HepG2 (cell line): ENCODE results near the gene ANKLE1. TPM values are rescaled to one million over a fixed set of nuclear protein-coding genes. Genes with fewer than 3 reads are reported as not detected.

ENCODE experiments used
- CBFB ChIP-seq: sonication (generic); formaldehyde crosslinking; IDR thresholded peaks from 2 replicates; pipeline ENCODE4 v1.4.0; 2020; ENCODE audit warnings: missing genetic modification reagents
- CHCHD3 ChIP-seq: sonication (generic); formaldehyde crosslinking; IDR thresholded peaks from 2 replicates; pipeline ENCODE4 v1.8.0; 2022; ENCODE audit warnings: mild to moderate bottlenecking, missing genetic modification reagents, moderate library complexity
- CHD2 ChIP-seq: IDR thresholded peaks from 2 replicates; pipeline ENCODE4 v1.6.1; 2011; ENCODE audit warnings: low read depth, low read length, improper control_type of control experiment
- HNF4A ChIP-seq: sonication (generic); formaldehyde crosslinking; IDR thresholded peaks from 2 replicates; pipeline ENCODE4 v1.4.0; 2020; ENCODE audit warnings: missing genetic modification reagents
- IKZF5 ChIP-seq: IDR thresholded peaks from 2 replicates; pipeline ENCODE4 v1.6.1; 2018; ENCODE audit warnings: missing genetic modification reagents, mild to moderate bottlenecking, missing compliant biosample characterization
- KAT7 ChIP-seq: IDR thresholded peaks from 2 replicates; pipeline ENCODE4 v1.6.1; 2018; ENCODE audit warnings: borderline replicate concordance, missing compliant biosample characterization
- MED1 ChIP-seq: sonication (generic); formaldehyde crosslinking; IDR thresholded peaks from 2 replicates; pipeline ENCODE4 v1.4.0; 2020; ENCODE audit warnings: missing genetic modification reagents
- NR2F1 ChIP-seq, 2 experiments: fragments of 450-650 bp in 1 of 2; formaldehyde crosslinking in 1 of 2; IDR thresholded peaks; 2 replicates each; pipeline versions ENCODE4 v1.5.0 to v1.6.1; 2016 to 2020; ENCODE audit warnings: mild to moderate bottlenecking in 1 of 2, missing compliant biosample characterization in 1 of 2, missing genetic modification reagents in 1 of 2, moderate library complexity in 1 of 2
- SETDB1 ChIP-seq: sonication (generic); formaldehyde crosslinking; IDR thresholded peaks from 2 replicates; pipeline ENCODE4 v1.5.1; 2020; ENCODE audit warnings: missing genetic modification reagents, mild to moderate bottlenecking, borderline replicate concordance
- SIX4 ChIP-seq: sonication (generic); formaldehyde crosslinking; IDR thresholded peaks from 2 replicates; pipeline ENCODE4 v1.4.0; 2020; ENCODE audit warnings: missing genetic modification reagents
- SOX6 ChIP-seq, 2 experiments: fragments of 450-650 bp in 1 of 2; sonication (generic) in 1 of 2; formaldehyde crosslinking in 1 of 2; IDR thresholded peaks; 2 replicates each; pipeline versions ENCODE4 v1.4.0 to v1.6.1; 2017 to 2020; ENCODE audit warnings: antibody characterized with exemption in 1 of 2, mild to moderate bottlenecking in 1 of 2, missing genetic modification reagents in 1 of 2
- ZBTB3 ChIP-seq: sonication (generic); formaldehyde crosslinking; IDR thresholded peaks from 2 replicates; pipeline ENCODE4 v1.4.0; 2020; ENCODE audit warnings: low read depth, mild to moderate bottlenecking, moderate library complexity, missing genetic modification reagents, borderline replicate concordance
- ZMYM2 ChIP-seq: sonication (generic); formaldehyde crosslinking; IDR thresholded peaks from 2 replicates; pipeline ENCODE4 v1.8.0; 2022; ENCODE audit warnings: mild to moderate bottlenecking, missing genetic modification reagents
- ZNF12 ChIP-seq: sonication (generic); formaldehyde crosslinking; IDR thresholded peaks from 2 replicates; pipeline ENCODE4 v1.5.0; 2020; ENCODE audit warnings: missing genetic modification reagents
- ZNF160 ChIP-seq: sonication (generic); formaldehyde crosslinking; IDR thresholded peaks from 2 replicates; pipeline ENCODE4 v1.8.0; 2022; ENCODE audit warnings: mild to moderate bottlenecking, inconsistent platforms, missing genetic modification reagents
- ZNF207 ChIP-seq: fragments of 450-650 bp; IDR thresholded peaks from 2 replicates; pipeline ENCODE4 v1.6.1; 2016; ENCODE audit warnings: antibody characterized with exemption, borderline replicate concordance
- ZNF331 ChIP-seq: sonication (generic); formaldehyde crosslinking; IDR thresholded peaks from 2 replicates; pipeline ENCODE4 v1.4.0; 2020; ENCODE audit warnings: missing genetic modification reagents
- ZNF333 ChIP-seq: sonication (generic); formaldehyde crosslinking; IDR thresholded peaks from 2 replicates; pipeline ENCODE4 v1.4.0; 2020; ENCODE audit warnings: mild to moderate bottlenecking, missing genetic modification reagents, borderline replicate concordance
- ZNF543 ChIP-seq: sonication (generic); formaldehyde crosslinking; IDR thresholded peaks from 2 replicates; pipeline ENCODE4 v1.4.0; 2020; ENCODE audit warnings: mild to moderate bottlenecking, missing genetic modification reagents
- ZNF891 ChIP-seq: sonication (generic); formaldehyde crosslinking; IDR thresholded peaks from 2 replicates; pipeline ENCODE4 v1.5.0; 2020; ENCODE audit warnings: mild to moderate bottlenecking, missing genetic modification reagents
- polyA plus RNA-seq, 8 experiments: library from polyadenylated mRNA; depleted of rRNA in 3 of 8; stranded (reverse) in 7 of 8; unstranded in 1 of 8; fragments of >200 nt; fragmentation: Illumina TruSeq in 4 of 8; extraction: Trizol in 4 of 8; gene quantifications; 2 replicates each; pipeline versions ENCODE4 v1.2.1 to v1.2.3, GENCODE V29; 2011 to 2016; ENCODE audit warnings: low read depth in 4 of 8, missing spikeins in 1 of 8, mixed read lengths in 1 of 8; ENCODE audit not compliant: insufficient read depth in 1 of 8
- total RNA-seq, 5 experiments: library from RNA; depleted of rRNA; stranded (reverse); fragments of >200 nt; fragmentation: Illumina TruSeq; extraction: Trizol; gene quantifications; 2 replicates each; pipeline ENCODE4 v1.2.3, GENCODE V29; 2016; ENCODE audit warnings: low read depth in 1 of 5
- TF ChIP-seq, protein P1 (sequence below): sonication (generic); formaldehyde crosslinking; IDR thresholded peaks from 2 replicates; pipeline ENCODE4 v1.9.0; 2021; ENCODE audit warnings: missing genetic modification reagents, mild to moderate bottlenecking, borderline replicate concordance
- TF ChIP-seq, protein P2 (sequence below): IDR thresholded peaks from 2 replicates; pipeline ENCODE4 v1.6.1; 2016; ENCODE audit warnings: missing compliant biosample characterization, missing genetic modification reagents, borderline replicate concordance
- TF ChIP-seq, protein P3 (sequence below): sonication (generic); formaldehyde crosslinking; IDR thresholded peaks from 2 replicates; pipeline ENCODE4 v1.5.1; 2020; ENCODE audit warnings: missing genetic modification reagents, mild to moderate bottlenecking, borderline replicate concordance

ANKLE1 gene
- total and polyA plus RNA-seq, 2 of the 13 experiments (the other 11 are each of a cell fraction or from before 2014, with no cell fraction given), result 0.69 to 1.5 TPM

DNA sequence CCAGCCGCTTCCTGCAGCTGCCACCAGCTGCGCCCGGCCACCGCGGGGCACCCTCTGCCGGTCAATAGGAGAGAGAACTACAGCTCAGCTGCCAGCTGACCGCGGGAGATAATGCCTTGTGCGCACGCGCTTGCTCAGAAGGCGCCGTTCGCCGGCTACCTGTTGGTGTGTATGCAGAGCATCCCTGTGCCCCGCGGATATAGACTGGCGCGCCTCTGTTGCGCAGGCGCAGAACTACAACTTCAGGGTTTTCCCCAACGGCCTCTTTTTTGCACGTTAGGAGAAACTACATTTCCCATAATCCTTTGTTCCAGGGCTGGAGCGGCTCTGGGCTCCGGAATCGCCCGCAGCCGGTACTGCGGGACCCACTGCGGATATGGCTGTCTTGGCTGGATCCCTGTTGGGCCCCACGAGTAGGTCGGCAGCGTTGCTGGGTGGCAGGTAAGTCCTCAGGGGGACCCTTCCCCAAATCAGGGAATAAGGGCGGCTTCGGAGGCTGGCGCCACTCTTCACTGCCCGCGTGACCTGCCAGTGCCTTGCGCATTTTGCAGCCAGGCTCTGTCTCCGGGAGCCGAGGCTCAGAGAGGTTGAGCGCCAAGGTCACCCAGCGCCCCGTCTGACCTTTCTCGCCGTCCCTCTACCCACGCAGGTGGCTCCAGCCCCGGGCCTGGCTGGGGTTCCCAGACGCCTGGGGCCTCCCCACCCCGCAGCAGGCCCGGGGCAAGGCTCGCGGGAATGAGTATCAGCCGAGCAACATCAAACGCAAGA is 24.0 kb downstream of the ANKLE1 start, which contains the start of gene MRPL34 (continued):
- TF ChIP-seq, protein P1, sequence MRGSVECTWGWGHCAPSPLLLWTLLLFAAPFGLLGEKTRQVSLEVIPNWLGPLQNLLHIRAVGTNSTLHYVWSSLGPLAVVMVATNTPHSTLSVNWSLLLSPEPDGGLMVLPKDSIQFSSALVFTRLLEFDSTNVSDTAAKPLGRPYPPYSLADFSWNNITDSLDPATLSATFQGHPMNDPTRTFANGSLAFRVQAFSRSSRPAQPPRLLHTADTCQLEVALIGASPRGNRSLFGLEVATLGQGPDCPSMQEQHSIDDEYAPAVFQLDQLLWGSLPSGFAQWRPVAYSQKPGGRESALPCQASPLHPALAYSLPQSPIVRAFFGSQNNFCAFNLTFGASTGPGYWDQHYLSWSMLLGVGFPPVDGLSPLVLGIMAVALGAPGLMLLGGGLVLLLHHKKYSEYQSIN (CRISPR knock-in tag), result no peak
- TF ChIP-seq, protein P2, sequence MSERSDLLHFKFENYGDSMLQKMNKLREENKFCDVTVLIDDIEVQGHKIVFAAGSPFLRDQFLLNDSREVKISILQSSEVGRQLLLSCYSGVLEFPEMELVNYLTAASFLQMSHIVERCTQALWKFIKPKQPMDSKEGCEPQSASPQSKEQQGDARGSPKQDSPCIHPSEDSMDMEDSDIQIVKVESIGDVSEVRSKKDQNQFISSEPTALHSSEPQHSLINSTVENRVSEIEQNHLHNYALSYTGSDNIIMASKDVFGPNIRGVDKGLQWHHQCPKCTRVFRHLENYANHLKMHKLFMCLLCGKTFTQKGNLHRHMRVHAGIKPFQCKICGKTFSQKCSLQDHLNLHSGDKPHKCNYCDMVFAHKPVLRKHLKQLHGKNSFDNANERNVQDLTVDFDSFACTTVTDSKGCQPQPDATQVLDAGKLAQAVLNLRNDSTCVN, result no peak; the same call in 1 of the 2 replicates
- TF ChIP-seq CHD2, result peak; percentile 64
- TF ChIP-seq NR2F1 (CRISPR knock-in tag; IDR thresholded peaks at IDR 0.05), result no peak
- TF ChIP-seq ZNF207, result no peak
- no peak for TF ChIP-seq ZNF333 (CRISPR knock-in tag)
- peak; percentile 83 for TF ChIP-seq ZNF543
- peak; percentile 46; the same call in 1 of the 2 replicates for TF ChIP-seq MED1 (CRISPR knock-in tag)
- TF ChIP-seq SOX6 (IDR thresholded peaks at IDR 0.05), result no peak
- TF ChIP-seq SOX6 (CRISPR knock-in tag; IDR thresholded peaks at IDR 0.05), result peak; percentile 35; the same call in 1 of the 2 replicates
- peak; percentile 2; the same call in 1 of the 2 replicates for TF ChIP-seq ZNF160 (CRISPR knock-in tag)
- 0 out of 2 replicates have a peak, but pooled peaks have one; percentile 35 for TF ChIP-seq ZNF12 (CRISPR knock-in tag)
- peak; percentile 48; the same call in 1 of the 2 replicates for TF ChIP-seq ZNF331 (CRISPR knock-in tag)
- TF ChIP-seq, protein P3, sequence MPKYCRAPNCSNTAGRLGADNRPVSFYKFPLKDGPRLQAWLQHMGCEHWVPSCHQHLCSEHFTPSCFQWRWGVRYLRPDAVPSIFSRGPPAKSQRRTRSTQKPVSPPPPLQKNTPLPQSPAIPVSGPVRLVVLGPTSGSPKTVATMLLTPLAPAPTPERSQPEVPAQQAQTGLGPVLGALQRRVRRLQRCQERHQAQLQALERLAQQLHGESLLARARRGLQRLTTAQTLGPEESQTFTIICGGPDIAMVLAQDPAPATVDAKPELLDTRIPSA (CRISPR knock-in tag), result no peak
- TF ChIP-seq SIX4 (CRISPR knock-in tag), result no peak
- TF ChIP-seq CBFB, result no peak
- no peak for TF ChIP-seq CHCHD3
- TF ChIP-seq IKZF5, result peak; percentile 66
- peak; percentile 90; the same call in 1 of the 2 replicates for TF ChIP-seq KAT7 (CRISPR knock-in tag)
- no peak for TF ChIP-seq ZMYM2 (CRISPR knock-in tag)
- TF ChIP-seq SETDB1 (CRISPR knock-in tag), result no peak
- TF ChIP-seq ZBTB3 (CRISPR knock-in tag), result no peak
- peak; percentile 25; the same call in 1 of the 2 replicates for TF ChIP-seq HNF4A
- peak; percentile 85; the same call in 1 of the 2 replicates for TF ChIP-seq ZNF891
